ENCODE results near the gene PAK1.
"Not testable (repeated sequence)": the region's sequence is repeated elsewhere in the genome, so short reads cannot be mapped to it uniquely, and the experiment has no call there.

The PAK1 gene

GRCh38 chr11:77300028-77300427, 173.9 kb downstream of the PAK1 start:
- not testable (repeated sequence) for DNase-seq

GRCh38 chr11:77299528-77299993, 174.3 kb downstream of the PAK1 start:
- no peak for DNase-seq

- DNase-seq, result no peak
These were observed 179.9 kb downstream of the PAK1 start for GRCh38 chr11:77294040-77294439.

GRCh38 chr11:77289737-77290136, 184.2 kb downstream of the PAK1 start:
- DNase-seq, result no peak

GRCh38 chr11:77287615-77288273, 186.2 kb downstream of the PAK1 start:
- no peak for DNase-seq

GRCh38 chr11:77287136-77287535, 186.8 kb downstream of the PAK1 start:
- no peak for DNase-seq

- no peak for DNase-seq
These were observed 189.1 kb downstream of the PAK1 start for GRCh38 chr11:77284476-77285468.

- no peak for DNase-seq
These were observed 190.8 kb downstream of the PAK1 start for GRCh38 chr11:77283101-77283500.

GRCh38 chr11:77278595-77279506, 195.0 kb downstream of the PAK1 start:
- DNase-seq, result no peak

GRCh38 chr11:77276271-77276670, 197.6 kb downstream of the PAK1 start:
- no peak for DNase-seq
